ENCODE measurements around the gene COL6A2. TPM values are rescaled to one million over a fixed set of nuclear protein-coding genes. Genes with fewer than 3 reads are reported as not detected.

COL6A2 gene
- total and polyA plus RNA-seq, 10 of the 15 experiments (the other 5 are each of a cell fraction or from before 2014, with no cell fraction given), result 0.16 to 1.3 (median 0.34) TPM; not detected in 7

GRCh38 chr21:46157987-46158451 lies 60.1 kb downstream of the COL6A2 start:
- intact Hi-C loops (cut with micrococcal nuclease; ENCODE audit: unreplicated experiment) (no loop called here), in situ Hi-C loops (cut with MboI) (no loop called here)
- no peak for DNase-seq (ENCODE audit: low read depth, low spot score)
- ChIA-PET POLR2A (interaction anchor here (0.6 kb wide), 1 partner anchor 80 kb away, joined by 4 read pairs; no protein-coding TSS in a partner anchor), CTCF (no interaction called here), RAD21 (ENCODE audit: unreplicated experiment) (no interaction called here), SMC1A (ENCODE audit: uncharacterized antibody, unreplicated experiment) (no interaction called here)
- FAIRE-seq, result no peak
- H4K20me1 ChIP-seq (ENCODE audit: control insufficient read depth, insufficient read depth), result no peaks in the 10 kb centered on the region
- TF ChIP-seq NFIC (IDR thresholded peaks at IDR 0.05; ENCODE audit: low read depth, low read length) (no peak), MYB (IDR thresholded peaks at IDR 0.05; ENCODE audit: borderline replicate concordance, low read depth, low read length) (no peak), SMARCA5 (IDR thresholded peaks at IDR 0.05) (no peak), ZZZ3 (IDR thresholded peaks at IDR 0.05; ENCODE audit: control insufficient read depth, insufficient read length, low read depth) (no peak), SIN3A (IDR thresholded peaks at IDR 0.05; ENCODE audit: low read depth, low read length) (no peak), ZBTB4 (CRISPR knock-in tag; IDR thresholded peaks at IDR 0.05) (no peak), MXI1 (IDR thresholded peaks at IDR 0.05; ENCODE audit: low read depth, low read length) (no peak), ZNF622 (IDR thresholded peaks at IDR 0.05) (no peak)
- no peaks in the 10 kb centered on the region for H3K36me3 ChIP-seq (ENCODE audit: control insufficient read depth in 2 of 2, insufficient read depth in 2 of 2, low read length in 1 of 2)
- H3K27ac ChIP-seq (ENCODE audit: control insufficient read depth, insufficient read depth), result no peak overlapping the region
- H2AFZ ChIP-seq (ENCODE audit: control insufficient read depth, low read depth, low read length), result no peak overlapping the region
- H3K79me2 ChIP-seq (ENCODE audit: control insufficient read depth, insufficient read depth, low read length), result no peaks in the 10 kb centered on the region
- no peak overlapping the region for H3K9ac ChIP-seq (ENCODE audit: control insufficient read depth, insufficient read depth, low read length)
- ATAC-seq, result no peak
- no peaks in the 10 kb centered on the region for H3K4me1 ChIP-seq (ENCODE audit: control insufficient read depth, insufficient read depth, low read length)
- H3K27me3 ChIP-seq (replicated peaks in 1 of 2; ENCODE audit: control insufficient read depth in 2 of 2, insufficient read depth in 2 of 2, low read length in 1 of 2), result no peaks in the 10 kb centered on the region
- H3K4me3 ChIP-seq, result no peak overlapping the region
- WGBS (ENCODE audit: insufficient coverage, insufficient replicate concordance, low lambda C conversion rate, missing lambda C conversion rate), result 64% methylated on average over 15 of the region's 15 CpGs
- no TSS peak for BruUV-seq (replicated peaks)
- no peak overlapping the region for H3K4me2 ChIP-seq (ENCODE audit: control insufficient read depth, insufficient read depth)
- H3K9me3 ChIP-seq (replicated peaks; ENCODE audit: control insufficient read depth, insufficient read depth, low read length), result no peaks in the 10 kb centered on the region; the same call in 2 of the 3 replicates
